H9 (cell line): ENCODE data around the gene TSPAN13. TPM values are rescaled to one million over a fixed set of nuclear protein-coding genes. Genes with fewer than 3 reads are reported as not detected.

ENCODE experiments used
- DNase-seq: peaks from one replicate; pipeline ENCODE4 v3.0.0-alpha.2; 2017
- H2AFZ ChIP-seq: one replicate; pipeline ENCODE4 v1.6.1; 2013; ENCODE audit warnings: mild to moderate bottlenecking, low read length, control low read depth, moderate library complexity
- H2AK5ac ChIP-seq: 2 replicates; pipeline ENCODE4 v1.6.1; 2013; ENCODE audit warnings: low read length, control low read depth, mixed read lengths; ENCODE audit not compliant: insufficient read length
- H2BK120ac ChIP-seq: one replicate; pipeline ENCODE4 v1.6.1; 2013; ENCODE audit warnings: low read depth, mild to moderate bottlenecking, low read length, control low read depth, inconsistent platforms; ENCODE audit not compliant: poor library complexity, severe bottlenecking
- H2BK12ac ChIP-seq: 2 replicates; pipeline ENCODE4 v1.6.1; 2013; ENCODE audit warnings: low read length, control low read depth, mixed read lengths, low read depth; ENCODE audit not compliant: insufficient read length
- H2BK15ac ChIP-seq: 2 replicates; pipeline ENCODE4 v1.6.1; 2013; ENCODE audit warnings: low read depth, low read length, control low read depth
- H2BK20ac ChIP-seq: one replicate; pipeline ENCODE4 v1.6.1; 2013; ENCODE audit warnings: low read depth, mild to moderate bottlenecking, low read length, control low read depth, inconsistent platforms; ENCODE audit not compliant: poor library complexity, severe bottlenecking
- H2BK5ac ChIP-seq: 2 replicates; pipeline ENCODE4 v1.6.1; 2013; ENCODE audit warnings: low read length, control low read depth, mixed read lengths; ENCODE audit not compliant: insufficient read length
- H3K14ac ChIP-seq: 2 replicates; pipeline ENCODE4 v1.6.1; 2013; ENCODE audit warnings: low read length, control low read depth; ENCODE audit not compliant: insufficient read depth
- H3K18ac ChIP-seq: 2 replicates; pipeline ENCODE4 v1.6.1; 2013; ENCODE audit warnings: low read depth, mild to moderate bottlenecking, mixed read lengths, low read length, control low read depth; ENCODE audit not compliant: insufficient read length
- H3K23ac ChIP-seq: 2 replicates; pipeline ENCODE4 v1.6.1; 2013; ENCODE audit warnings: low read length, control low read depth, mixed read lengths, low read depth; ENCODE audit not compliant: insufficient read length
- H3K23me2 ChIP-seq: 2 replicates; pipeline ENCODE4 v1.6.1; 2013; ENCODE audit warnings: low read depth, mild to moderate bottlenecking, mixed read lengths, low read length, control low read depth; ENCODE audit not compliant: insufficient read length, poor library complexity, severe bottlenecking
- H3K27ac ChIP-seq: 2 replicates; pipeline ENCODE4 v1.5.1; 2013; ENCODE audit warnings: low read length, control low read depth, mixed read lengths, low read depth; ENCODE audit not compliant: insufficient read length
- H3K27me3 ChIP-seq: 2 replicates; pipeline ENCODE4 v1.6.1; 2013; ENCODE audit warnings: low read length, control low read depth, inconsistent platforms; ENCODE audit not compliant: insufficient read depth
- H3K4ac ChIP-seq: 2 replicates; pipeline ENCODE4 v1.6.1; 2013; ENCODE audit warnings: low read depth, mild to moderate bottlenecking, control low read depth, inconsistent platforms, low read length, moderate library complexity
- H3K4me1 ChIP-seq: 2 replicates; pipeline ENCODE4 v1.6.1; 2013; ENCODE audit warnings: low read length, control low read depth, inconsistent platforms; ENCODE audit not compliant: insufficient read depth
- H3K4me2 ChIP-seq: 2 replicates; pipeline ENCODE4 v1.6.1; 2013; ENCODE audit warnings: low read length, control low read depth, mixed read lengths; ENCODE audit not compliant: insufficient read length, insufficient read depth
- H3K56ac ChIP-seq: 2 replicates; pipeline ENCODE4 v1.6.1; 2013; ENCODE audit warnings: low read depth, mild to moderate bottlenecking, mixed read lengths, low read length, control low read depth; ENCODE audit not compliant: insufficient read length
- H3K79me1 ChIP-seq: 2 replicates; pipeline ENCODE4 v1.6.1; 2013; ENCODE audit warnings: low read depth, mild to moderate bottlenecking, moderate library complexity, low read length, control low read depth, inconsistent platforms; ENCODE audit not compliant: insufficient read depth, poor library complexity, severe bottlenecking
- H3K79me2 ChIP-seq: 2 replicates; pipeline ENCODE4 v1.6.1; 2013; ENCODE audit warnings: low read length, control low read depth, inconsistent platforms; ENCODE audit not compliant: insufficient read depth
- H3K9ac ChIP-seq: 2 replicates; pipeline ENCODE4 v1.6.1; 2013; ENCODE audit warnings: low read length, control low read depth, mixed read lengths; ENCODE audit not compliant: insufficient read length; ENCODE audit errors: extremely low read depth
- H3K9me3 ChIP-seq: one replicate; pipeline ENCODE4 v1.6.1; 2013; ENCODE audit warnings: low read depth, low read length, inconsistent platforms; ENCODE audit not compliant: control insufficient read depth
- H3T11ph ChIP-seq: one replicate; pipeline ENCODE4 v1.6.1; 2013; ENCODE audit warnings: mild to moderate bottlenecking, low read length, control low read depth, inconsistent platforms
- H4K20me1 ChIP-seq: one replicate; pipeline ENCODE4 v1.6.1; 2013; ENCODE audit not compliant: control insufficient read depth, insufficient read length, insufficient read depth
- H4K5ac ChIP-seq: 2 replicates; pipeline ENCODE4 v1.6.1; 2013; ENCODE audit warnings: low read depth, mild to moderate bottlenecking, mixed read lengths, low read length, control low read depth; ENCODE audit not compliant: insufficient read length
- H4K8ac ChIP-seq: replicated peaks from 2 replicates; pipeline ENCODE4 v1.6.1; 2013; ENCODE audit warnings: low read length, control low read depth, mixed read lengths, low read depth; ENCODE audit not compliant: insufficient read length
- H4K91ac ChIP-seq: 2 replicates; pipeline ENCODE4 v1.6.1; 2013; ENCODE audit warnings: low read depth, mild to moderate bottlenecking, moderate library complexity, mixed read lengths, low read length, control low read depth; ENCODE audit not compliant: insufficient read length
- H3K27ac Mint-ChIP-seq, 3 experiments: 2 replicates in 2 of 3; 3 replicates in 1 of 3; pipeline ENCODE4 v1.8.0; 2020 to 2021; ENCODE audit warnings: mixed read lengths in 3 of 3, mild to moderate bottlenecking in 1 of 3, moderate library complexity in 1 of 3
- H3K27me3 Mint-ChIP-seq: 2 replicates; pipeline ENCODE4 v1.8.0; 2021; ENCODE audit warnings: low read depth, mild to moderate bottlenecking, moderate library complexity, mixed read lengths
- H3K36me3 Mint-ChIP-seq, 3 experiments: 2 replicates in 2 of 3; 3 replicates in 1 of 3; pipeline ENCODE4 v1.8.0; 2020 to 2021; ENCODE audit warnings: low read depth in 3 of 3, mixed read lengths in 3 of 3; ENCODE audit not compliant: insufficient read depth in 1 of 3
- H3K4me1 Mint-ChIP-seq, 2 experiments: 2 replicates each; pipeline ENCODE4 v1.8.0; 2020; ENCODE audit warnings: mixed read lengths in 2 of 2
- H3K4me3 Mint-ChIP-seq, 2 experiments: 2 replicates in 1 of 2; 3 replicates in 1 of 2; pipeline ENCODE4 v1.8.0; 2020 to 2021; ENCODE audit warnings: mild to moderate bottlenecking in 2 of 2, mixed read lengths in 2 of 2, moderate library complexity in 1 of 2
- H3K9me3 Mint-ChIP-seq, 2 experiments: 2 replicates in 1 of 2; 3 replicates in 1 of 2; pipeline ENCODE4 v1.8.0; 2020; ENCODE audit warnings: mild to moderate bottlenecking in 2 of 2, mixed read lengths in 2 of 2, moderate library complexity in 1 of 2
- CTCF ChIP-seq: fragments of 200-600 bp; sonication (generic); conservative IDR thresholded peaks from 3 replicates; pipeline ENCODE4 v1.8.0; 2021; ENCODE audit warnings: antibody characterized with exemption, mild to moderate bottlenecking
- WGBS: extraction: QIAGEN DNeasy Blood & Tissue Kit; methylation state at CpG from one replicate; pipeline ENCODE4 v1.1.7; 2013; ENCODE audit warnings: missing lambda C conversion rate, low lambda C conversion rate, mixed read lengths; ENCODE audit not compliant: insufficient read length; ENCODE audit errors: extremely low coverage; 5-methylcytosine and 5-hydroxymethylcytosine counted together
- total RNA-seq: library from RNA; stranded (reverse); gene quantifications from 2 replicates; pipeline ENCODE4 v1.2.1, GENCODE V29; 2021

TSPAN13 gene
- total RNA-seq, 1 experiment from 2014 or later, result 18.7 TPM

- Mint-ChIP-seq H3K27me3 (no peaks in the 10 kb centered on the region), H3K27ac (0 out of 7 replicates have a peak overlapping the region, but pooled peaks of 1 of the 3 experiments have one; percentile 44)
- no peak overlapping the region for H2BK5ac ChIP-seq
Measured at GRCh38 chr7:16708511-16708910, 45.0 kb upstream of the TSPAN13 start.

More at GRCh38 chr7:16708511-16708910, 45.0 kb upstream of the TSPAN13 start:
- Histone ChIP-seq H2BK12ac (no peak overlapping the region), H3K23me2 (no peaks in the 10 kb centered on the region), H2BK20ac (no peak overlapping the region), H2AFZ (no peak overlapping the region), H4K91ac (no peak overlapping the region), H3K79me2 (no peaks in the 10 kb centered on the region), H3K23ac (no peak overlapping the region), H3K18ac (no peak overlapping the region), H3K9me3 (no peaks in the 10 kb centered on the region), H3T11ph (no peak overlapping the region), H2BK120ac (no peak overlapping the region), H3K9ac (no peak overlapping the region), H3K56ac (no peak overlapping the region), H3K27me3 (no peaks in the 10 kb centered on the region), H4K20me1 (no peaks in the 10 kb centered on the region), H4K5ac (no peak overlapping the region), H3K27ac (no peak overlapping the region), H3K4me1 (no peaks in the 10 kb centered on the region; the same call in 1 of the 2 replicates), H3K4ac (no peak overlapping the region), H3K79me1 (no peaks in the 10 kb centered on the region), H2BK15ac (no peak overlapping the region), H3K4me2 (no peak overlapping the region), H3K14ac (no peak overlapping the region), H2AK5ac (no peak overlapping the region), H4K8ac (no peak overlapping the region)
- Mint-ChIP-seq H3K9me3 (no peaks in the 10 kb centered on the region), H3K4me1 (peaks cover 6 to 7% of the 10 kb centered on the region in 2 experiments; a peak in 3 of 4 replicates), H3K4me3 (no peak overlapping the region), H3K36me3 (peaks cover 20 to 35% (median 27%) of the 10 kb centered on the region in 3 experiments)
- no peak for TF ChIP-seq CTCF
- WGBS, result no CpG with 5 or more reads among the region's 4 CpGs
- DNase-seq, result no peak
